ENCODE results near the gene TMEM187. TPM values are rescaled to one million over a fixed set of nuclear protein-coding genes. Genes with fewer than 3 reads are reported as not detected.

Gene TMEM187
- total and polyA plus RNA-seq, 2 of the 4 experiments (the other 2 are of a cell fraction): 3.4 to 6.2 TPM

GRCh38 chrX:153927672-153927921, 45.0 kb upstream of the TMEM187 start:
- H2AFZ ChIP-seq (replicated peaks; ENCODE audit: low read length, poor library complexity): peak overlapping the region; percentile 90

More at GRCh38 chrX:153927672-153927921, 45.0 kb upstream of the TMEM187 start:
- peak overlapping the region; percentile 67 to 97 for H4K8ac ChIP-seq (ENCODE audit: low read depth in 2 of 2, low read length in 2 of 2)
- no peaks in the 10 kb centered on the region; the same call in 1 of the 2 replicates for H3K9me1 ChIP-seq (ENCODE audit: insufficient read depth, low read length)
- peak overlapping the region; percentile 82 for H3K4me3 ChIP-seq (ENCODE audit: insufficient read depth, low read depth, low read length)
- H3K9ac ChIP-seq (ENCODE audit: low read depth, low read length): peak overlapping the region; percentile 94
- dilution Hi-C loops (cut with HindIII; ENCODE audit: low sequenced_read_pairs, unreplicated experiment) (no loop called here), in situ Hi-C loops (cut with MboI; ENCODE audit: low sequenced_read_pairs) (no loop called here), intact Hi-C loops (cut with micrococcal nuclease) (loop anchor here (5.0 kb wide), 1 partner anchor 135 kb away; the partner anchor contains the start of genes IDH3G and SSR4)
- H4K20me1 ChIP-seq (ENCODE audit: insufficient read depth, low read length): peaks cover 8% of the 10 kb centered on the region
- H3K27ac ChIP-seq (ENCODE audit: insufficient read depth, low read length): peak overlapping the region; percentile 97
- ATAC-seq (ENCODE audit: low read depth) (no peak; the same call in 1 of the 2 replicates), DNase-seq (no peak)
- H3K36me3 ChIP-seq (ENCODE audit: control insufficient read depth, insufficient read depth, low read length): peaks cover 23% of the 10 kb centered on the region
- peak overlapping the region; percentile 73 for H4K91ac ChIP-seq (ENCODE audit: insufficient read depth, low read depth, low read length)
- peak overlapping the region; percentile 16 for H3K18ac ChIP-seq (ENCODE audit: low read depth, low read length)
- peak overlapping the region; percentile 97 for H2AK9ac ChIP-seq (replicated peaks; ENCODE audit: low read depth, low read length, poor library complexity)
- H4K5ac ChIP-seq (ENCODE audit: low read depth, low read length): peak overlapping the region; percentile 82
- peaks cover 2% of the 10 kb centered on the region for H3K4me1 ChIP-seq (ENCODE audit: control insufficient read depth, insufficient read depth, low read length)
- ChIA-PET POLR2A (ENCODE audit: unreplicated experiment) (no interaction called here), CTCF (no interaction called here)
- TF ChIP-seq NFE2L2 (IDR thresholded peaks at IDR 0.05; ENCODE audit: low read depth, low read length) (no peak), MAZ (IDR thresholded peaks at IDR 0.05; ENCODE audit: borderline replicate concordance, low read depth, low read length) (no peak), FOS (IDR thresholded peaks at IDR 0.05; ENCODE audit: low read depth, low read length) (no peak), MXI1 (IDR thresholded peaks at IDR 0.05; ENCODE audit: borderline replicate concordance, low read depth, low read length) (no peak), BHLHE40 (IDR thresholded peaks at IDR 0.05; ENCODE audit: low read depth, low read length) (no peak), RAD21 (IDR thresholded peaks at IDR 0.05; ENCODE audit: low read length) (no peak), SMC3 (IDR thresholded peaks at IDR 0.05; ENCODE audit: low read depth, low read length) (no peak), CTCF (conservative IDR thresholded peaks at IDR 0.05; ENCODE audit: low read depth, low read length) (no peak), CHD1 (IDR thresholded peaks at IDR 0.05; ENCODE audit: low read depth, low read length) (no peak), ELK1 (IDR thresholded peaks at IDR 0.05; ENCODE audit: borderline replicate concordance, low read depth, low read length) (no peak), CEBPB (IDR thresholded peaks at IDR 0.05; ENCODE audit: low read depth, low read length) (no peak), MAFK (IDR thresholded peaks at IDR 0.05; ENCODE audit: low read depth, low read length) (no peak), RFX5 (IDR thresholded peaks at IDR 0.05; ENCODE audit: low read depth, low read length) (no peak)
- peak overlapping the region; percentile 7; the same call in 1 of the 2 replicates for H2BK120ac ChIP-seq (ENCODE audit: low read depth, low read length)
- WGBS, 2 experiments (ENCODE audit: extremely low coverage in 2 of 2, insufficient read length in 1 of 2): 42% methylated on average over 2 of the region's 8 CpGs; no CpG with 5 or more reads in 1 of the 2 experiments
- no peak overlapping the region; the same call in 2 of the 3 replicates for H2BK15ac ChIP-seq (ENCODE audit: low read depth, low read length)
- peak overlapping the region; percentile 74 for H3K14ac ChIP-seq (replicated peaks; ENCODE audit: low read depth, low read length)
- no peak overlapping the region for H2BK20ac ChIP-seq (ENCODE audit: low read depth, low read length)
- H3K56ac ChIP-seq (ENCODE audit: extremely low read depth, insufficient read depth, low read length): peak overlapping the region; percentile 63
- peak overlapping the region; percentile 90 for H2BK5ac ChIP-seq (ENCODE audit: low read depth, low read length, poor library complexity, severe bottlenecking)
- peak overlapping the region; percentile 94 for H2AK5ac ChIP-seq (ENCODE audit: low read depth, low read length)
- no peaks in the 10 kb centered on the region; the same call in 1 of the 2 replicates for H3K27me3 ChIP-seq (ENCODE audit: control insufficient read depth, insufficient read depth, low read length)
- H3K9me3 ChIP-seq (ENCODE audit: control insufficient read depth, insufficient read depth, low read length): no peaks in the 10 kb centered on the region
- peaks cover 0 to 7% of the 10 kb centered on the region in 2 experiments; a peak in 2 of 4 replicates for H3K79me1 ChIP-seq (ENCODE audit: low read depth in 1 of 2, low read length in 2 of 2)
- H3K4ac ChIP-seq (ENCODE audit: low read depth, low read length): peak overlapping the region; percentile 95
- no TSS peak for BruUV-seq (replicated peaks)
- H3K4me2 ChIP-seq (ENCODE audit: low read depth, low read length): peak overlapping the region; percentile 88
- H3K23ac ChIP-seq (ENCODE audit: low read depth, low read length): peak overlapping the region; percentile 79

Measured in IMR-90 (cell line).